BLaER1 (cell line): ENCODE results near the gene GPR17.
A peak's percentile ranks its signal among the peaks of the same experiment; 100 is the strongest.

ENCODE experiments used
- H3K27ac ChIP-seq: shearing (Covaris generic); formaldehyde crosslinking; 2 replicates; pipeline ENCODE4 v1.8.1; 2022
- H3K27me3 ChIP-seq: shearing (Covaris generic); formaldehyde crosslinking; 2 replicates; pipeline ENCODE4 v1.8.1; 2022
- H3K36me3 ChIP-seq: shearing (Covaris generic); formaldehyde crosslinking; 2 replicates; pipeline ENCODE4 v1.8.1; 2022
- H3K4me1 ChIP-seq: shearing (Covaris generic); formaldehyde crosslinking; 2 replicates; pipeline ENCODE4 v1.8.1; 2022
- H3K4me2 ChIP-seq: shearing (Covaris generic); formaldehyde crosslinking; 2 replicates; pipeline ENCODE4 v1.8.1; 2022
- H3K4me3 ChIP-seq: shearing (Covaris generic); formaldehyde crosslinking; 2 replicates; pipeline ENCODE4 v1.8.1; 2022
- H3K9ac ChIP-seq: shearing (Covaris generic); formaldehyde crosslinking; 2 replicates; pipeline ENCODE4 v1.8.1; 2022
- H3K9me3 ChIP-seq: shearing (Covaris generic); formaldehyde crosslinking; 2 replicates; pipeline ENCODE4 v1.8.1; 2022
- H4K20me1 ChIP-seq: shearing (Covaris generic); formaldehyde crosslinking; 2 replicates; pipeline ENCODE4 v1.8.1; 2022
- Cebpa-rat ChIP-seq: shearing (Covaris generic); IDR thresholded peaks from 2 replicates; pipeline ENCODE4 v1.8.1; 2022

Gene GPR17

DNA sequence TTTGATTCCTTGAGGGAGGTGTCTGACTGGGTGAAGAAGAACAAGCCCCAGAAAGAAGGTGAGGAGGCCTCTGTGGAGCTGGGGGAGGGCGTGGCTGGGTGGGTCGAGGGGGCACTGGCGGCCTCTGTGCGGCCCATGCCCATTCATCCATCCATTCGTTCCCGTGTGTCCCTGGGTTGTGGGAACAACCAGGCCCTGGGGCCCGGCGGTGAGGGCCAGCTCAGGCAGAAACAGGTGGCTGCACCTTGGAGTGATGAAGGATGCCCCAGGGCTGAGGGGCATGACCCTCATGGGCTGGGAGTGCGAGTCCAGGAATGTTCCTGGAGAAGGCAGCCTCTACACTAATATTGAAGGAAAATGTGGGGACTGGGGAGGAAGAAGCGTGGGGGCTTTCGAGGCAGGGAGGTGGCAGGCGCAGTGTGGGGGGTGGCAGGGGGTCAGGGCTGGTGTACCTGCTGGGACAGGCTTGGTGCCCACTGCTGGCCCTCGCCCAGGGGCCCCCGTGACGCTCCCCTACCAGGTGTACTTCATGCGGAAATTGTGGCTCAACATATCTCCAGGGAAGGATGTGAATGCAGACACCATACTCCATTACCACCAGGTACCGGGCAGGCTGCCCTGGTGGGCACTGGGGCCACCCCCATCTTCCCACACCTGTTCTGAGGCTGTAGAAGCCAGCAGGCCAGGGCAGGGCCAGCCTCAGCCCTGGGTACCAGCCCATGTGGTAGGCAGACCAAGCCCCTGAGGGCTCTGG lies 11.2 kb upstream of the GPR17 start:
- H3K36me3 ChIP-seq = no peaks in the 10 kb centered on the region
- peak overlapping the region; percentile 99 for H3K4me2 ChIP-seq
- H3K9me3 ChIP-seq = no peaks in the 10 kb centered on the region
- peak overlapping the region; percentile 97 for H3K27ac ChIP-seq
- H3K9ac ChIP-seq = 0 out of 2 replicates have a peak overlapping the region, but pooled peaks have one; percentile 73
- peaks cover 100% of the 10 kb centered on the region for H3K4me1 ChIP-seq
- no peaks in the 10 kb centered on the region for H4K20me1 ChIP-seq
- H3K27me3 ChIP-seq = no peaks in the 10 kb centered on the region
- no peak overlapping the region for H3K4me3 ChIP-seq
- no peak for TF ChIP-seq Cebpa-rat

DNA sequence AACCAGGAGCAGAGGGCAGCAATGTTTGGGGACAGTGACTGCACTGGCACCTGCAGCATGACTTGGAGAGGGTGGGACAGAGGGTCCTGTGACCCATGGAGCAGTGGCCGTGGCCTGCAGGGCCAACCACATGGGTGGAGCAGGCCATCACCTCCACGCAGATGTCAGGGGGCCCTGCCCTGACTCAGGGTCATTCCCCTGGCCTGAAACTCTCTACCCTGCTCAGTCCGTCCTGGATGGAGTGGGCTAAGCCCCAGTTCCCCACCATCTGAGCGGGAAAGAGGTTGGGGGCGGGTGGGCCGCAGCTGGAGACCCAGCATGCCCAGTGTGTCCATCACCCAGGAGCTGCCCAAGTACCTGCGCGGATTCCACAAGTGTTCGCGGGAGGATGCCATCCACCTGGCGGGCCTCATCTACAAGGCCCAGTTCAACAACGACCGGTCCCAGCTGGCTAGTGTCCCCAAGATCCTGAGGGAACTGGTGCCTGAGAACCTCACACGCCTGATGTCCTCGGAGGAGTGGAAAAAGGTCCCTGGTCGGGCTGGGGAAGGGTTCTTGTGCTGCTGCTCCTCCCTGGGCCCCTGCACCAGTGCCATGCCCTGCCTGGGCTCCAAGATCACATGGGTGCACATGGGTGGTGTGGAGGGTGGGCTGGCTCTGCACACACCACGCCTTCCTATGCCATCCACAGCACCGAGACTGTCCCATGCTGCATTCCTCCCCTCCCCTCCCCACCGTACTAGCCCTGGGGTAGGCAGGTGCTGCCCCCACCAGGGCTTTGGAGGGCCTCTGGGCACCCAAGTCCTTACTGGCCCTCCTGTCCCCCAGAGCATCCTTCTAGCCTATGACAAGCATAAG lies 10.3 kb upstream of the GPR17 start:
- peak overlapping the region; percentile 97 for H3K27ac ChIP-seq
- no peaks in the 10 kb centered on the region for H3K9me3 ChIP-seq
- TF ChIP-seq Cebpa-rat = no peak
- H3K27me3 ChIP-seq = no peaks in the 10 kb centered on the region
- peaks cover 100% of the 10 kb centered on the region for H3K4me1 ChIP-seq
- no peaks in the 10 kb centered on the region for H3K36me3 ChIP-seq
- no peaks in the 10 kb centered on the region for H4K20me1 ChIP-seq
- peak overlapping the region; percentile 99 for H3K4me2 ChIP-seq
- no peak overlapping the region for H3K4me3 ChIP-seq
- no peak overlapping the region; the same call in 1 of the 2 replicates for H3K9ac ChIP-seq

DNA sequence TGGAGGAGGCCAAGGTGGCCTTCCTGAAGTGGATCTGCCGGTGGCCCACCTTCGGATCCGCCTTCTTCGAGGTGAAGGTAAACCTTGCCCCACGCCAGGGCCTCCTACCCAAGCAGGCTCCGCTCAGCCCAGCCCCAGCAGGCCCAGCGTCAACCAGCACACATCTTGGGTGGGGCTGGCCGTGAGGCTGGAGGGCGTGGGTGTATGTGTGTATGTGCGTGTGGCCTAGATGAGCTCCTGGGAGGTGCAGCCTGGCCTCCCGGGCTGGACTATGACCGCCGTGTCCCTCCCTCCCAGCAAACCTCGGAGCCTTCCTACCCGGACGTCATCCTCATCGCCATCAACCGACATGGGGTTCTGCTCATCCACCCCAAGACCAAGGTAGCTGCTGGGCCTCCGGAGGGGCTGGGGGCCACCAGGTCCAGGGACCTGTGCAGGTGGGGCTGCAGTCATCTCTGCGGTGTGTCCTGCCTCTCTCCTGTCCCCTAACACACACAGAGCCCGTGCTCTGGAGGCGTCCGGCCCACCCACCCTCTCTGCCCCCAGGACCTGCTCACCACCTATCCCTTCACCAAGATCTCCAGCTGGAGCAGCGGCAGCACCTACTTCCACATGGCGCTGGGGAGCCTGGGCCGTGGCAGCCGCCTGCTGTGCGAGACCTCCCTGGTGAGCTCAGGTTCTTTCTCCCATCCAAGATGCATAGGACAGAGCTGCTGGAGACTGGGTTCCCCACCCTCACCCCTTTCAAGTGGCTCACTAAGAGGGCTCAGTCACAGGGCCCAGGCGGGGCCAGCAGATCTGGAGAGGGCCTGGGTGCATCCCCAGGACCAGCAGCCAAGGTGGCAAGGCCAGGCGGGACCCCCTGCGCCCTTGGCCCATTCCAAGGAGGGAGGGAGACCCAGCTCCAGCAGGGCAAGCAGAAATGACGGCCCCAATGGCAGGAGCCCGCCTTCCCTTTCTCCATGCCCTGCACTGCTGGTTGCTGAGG lies 9.4 kb upstream of the GPR17 start:
- Histone ChIP-seq H3K4me2 (peak overlapping the region; percentile 99), H3K4me3 (peak overlapping the region; percentile 50; the same call in 1 of the 2 replicates), H3K27ac (peak overlapping the region; percentile 97), H4K20me1 (no peaks in the 10 kb centered on the region), H3K36me3 (no peaks in the 10 kb centered on the region), H3K4me1 (peaks cover 100% of the 10 kb centered on the region), H3K27me3 (no peaks in the 10 kb centered on the region), H3K9ac (peak overlapping the region; percentile 85), H3K9me3 (no peaks in the 10 kb centered on the region)
- no peak for TF ChIP-seq Cebpa-rat

DNA sequence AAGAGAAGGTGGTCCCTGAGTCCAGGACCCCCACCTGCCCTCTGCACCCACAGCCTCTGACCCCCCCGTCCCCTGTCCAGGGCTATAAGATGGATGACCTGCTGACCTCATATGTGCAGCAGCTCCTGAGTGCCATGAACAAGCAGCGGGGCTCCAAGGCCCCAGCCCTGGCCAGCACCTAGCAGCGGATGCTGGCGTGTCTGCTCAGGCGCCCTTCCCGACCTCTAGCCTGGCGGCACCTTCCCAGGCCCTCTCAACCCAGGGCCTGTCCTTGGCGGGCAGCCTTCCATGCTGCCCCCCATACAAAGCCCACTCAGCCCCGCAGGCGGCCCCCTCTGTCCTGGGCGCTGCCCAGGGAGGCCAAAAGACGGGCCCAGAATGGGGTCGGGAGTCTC lies 8.7 kb upstream of the GPR17 start:
- H3K4me1 ChIP-seq = peaks cover 100% of the 10 kb centered on the region
- no peak for TF ChIP-seq Cebpa-rat
- no peaks in the 10 kb centered on the region for H4K20me1 ChIP-seq
- H3K36me3 ChIP-seq = no peaks in the 10 kb centered on the region
- H3K9ac ChIP-seq = peak overlapping the region; percentile 85
- H3K4me3 ChIP-seq = peak overlapping the region; percentile 50
- no peaks in the 10 kb centered on the region for H3K27me3 ChIP-seq
- H3K27ac ChIP-seq = peak overlapping the region; percentile 97
- H3K9me3 ChIP-seq = no peaks in the 10 kb centered on the region
- peak overlapping the region; percentile 99 for H3K4me2 ChIP-seq

DNA sequence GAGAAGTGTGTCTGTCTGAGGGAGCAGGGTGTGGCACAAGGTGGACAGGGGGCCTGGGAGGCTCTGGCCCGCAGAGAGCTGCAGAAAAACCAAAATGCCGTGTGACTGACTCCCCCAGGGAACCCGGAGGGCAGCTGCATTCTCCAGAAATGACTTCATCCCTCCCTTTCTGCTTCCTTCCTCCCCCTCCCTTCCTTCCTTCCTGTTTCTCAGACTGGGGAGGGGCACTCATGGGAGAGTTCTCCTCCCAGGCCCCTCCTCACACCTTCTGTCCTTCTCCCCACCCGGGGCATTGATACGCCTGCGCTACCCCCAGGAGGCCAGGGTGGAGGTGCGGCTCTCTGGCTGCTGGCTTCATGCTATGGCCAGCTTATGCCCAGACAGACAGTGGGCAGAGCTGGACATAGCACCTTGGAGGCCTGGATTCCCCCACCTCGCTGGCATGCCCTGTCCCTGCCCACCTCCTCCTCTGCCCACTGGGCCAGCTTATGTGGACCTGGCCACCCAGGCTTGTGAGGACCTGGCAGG lies 8.2 kb upstream of the GPR17 start:
- Histone ChIP-seq H3K9ac (peak overlapping the region; percentile 85), H3K4me1 (peaks cover 100% of the 10 kb centered on the region), H3K27ac (peak overlapping the region; percentile 97), H3K4me2 (peak overlapping the region; percentile 99), H3K9me3 (no peaks in the 10 kb centered on the region), H3K27me3 (no peaks in the 10 kb centered on the region), H3K4me3 (peak overlapping the region; percentile 57), H4K20me1 (no peaks in the 10 kb centered on the region), H3K36me3 (no peaks in the 10 kb centered on the region)
- TF ChIP-seq Cebpa-rat = no peak

DNA sequence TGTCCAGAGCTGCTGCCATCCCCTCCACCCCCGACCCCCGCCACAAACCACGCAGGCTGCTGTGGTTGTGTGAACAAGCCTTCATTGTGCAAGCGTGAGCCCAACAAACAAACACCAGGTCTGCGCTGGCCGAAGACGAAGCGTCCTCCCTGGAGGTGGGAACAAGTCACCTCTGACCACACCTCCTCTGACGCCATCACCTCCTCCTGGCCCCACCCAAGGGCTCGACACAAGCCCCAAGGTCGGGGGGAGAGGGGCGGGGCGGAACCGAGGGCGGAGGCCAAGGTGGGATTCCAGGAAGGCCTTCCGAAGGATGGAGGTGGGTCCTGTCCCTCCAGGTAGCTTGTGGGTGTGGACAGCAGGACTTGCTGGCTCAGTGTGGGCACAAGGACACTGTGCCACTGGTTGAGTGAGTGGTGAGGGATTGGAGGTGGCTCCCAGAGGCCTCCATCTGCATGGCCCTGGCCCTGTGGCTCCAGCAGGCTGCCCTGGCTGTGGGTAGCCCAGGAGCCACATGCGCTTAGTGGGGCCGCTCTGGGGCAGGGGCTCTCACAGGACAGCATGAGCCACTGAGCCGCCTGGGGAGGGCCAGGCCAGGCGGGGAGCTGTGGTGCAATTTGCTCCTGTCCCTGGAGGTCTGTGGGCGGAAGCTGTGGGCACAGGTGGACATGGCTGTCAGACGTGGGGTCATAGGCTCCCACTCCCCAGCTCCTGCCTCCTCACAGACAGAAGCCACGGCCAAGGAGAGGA lies 7.4 kb upstream of the GPR17 start:
- Histone ChIP-seq H3K9ac (peak overlapping the region; percentile 85), H3K4me3 (peak overlapping the region; percentile 57), H3K27ac (peak overlapping the region; percentile 97), H3K27me3 (no peaks in the 10 kb centered on the region), H3K4me1 (peaks cover 100% of the 10 kb centered on the region), H3K4me2 (peak overlapping the region; percentile 99), H3K36me3 (no peaks in the 10 kb centered on the region), H4K20me1 (no peaks in the 10 kb centered on the region), H3K9me3 (no peaks in the 10 kb centered on the region)
- 0 out of 2 replicates have a peak, but pooled peaks have one; percentile 30 for TF ChIP-seq Cebpa-rat

DNA sequence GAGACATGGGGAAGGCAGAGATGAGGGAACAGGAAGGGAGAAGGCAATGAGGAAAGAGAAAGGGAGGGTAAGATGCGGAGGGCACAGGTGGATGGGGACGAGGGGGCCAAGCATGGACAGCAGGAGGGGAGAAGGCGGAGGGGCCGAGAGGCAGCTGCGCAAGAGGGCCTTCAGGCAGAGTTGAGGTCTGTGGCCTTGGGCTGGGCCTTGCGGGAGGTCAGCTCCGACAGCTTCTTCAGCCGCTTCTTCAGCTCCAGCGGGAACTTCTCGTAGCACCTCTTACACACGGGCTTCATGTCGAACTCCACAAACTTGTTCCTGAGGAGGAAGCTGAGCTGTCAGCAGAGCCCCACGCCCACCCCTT lies 6.9 kb upstream of the GPR17 start:
- Histone ChIP-seq H3K36me3 (no peaks in the 10 kb centered on the region), H3K9me3 (no peaks in the 10 kb centered on the region), H3K4me1 (peaks cover 100% of the 10 kb centered on the region), H4K20me1 (no peaks in the 10 kb centered on the region), H3K4me3 (peak overlapping the region; percentile 57), H3K27ac (peak overlapping the region; percentile 97), H3K9ac (peak overlapping the region; percentile 85), H3K4me2 (peak overlapping the region; percentile 99), H3K27me3 (no peaks in the 10 kb centered on the region)
- no peak for TF ChIP-seq Cebpa-rat
